HG02610 (cell line): ENCODE data around the gene SUGP2.

Source experiments
- ATAC-seq: cut with Tn5 transposase; IDR thresholded peaks from one replicate; pipeline ENCODE4 v1.9.1; 2021; ENCODE audit warnings: mild to moderate bottlenecking, moderate library complexity; ENCODE audit not compliant: unreplicated experiment

SUGP2 gene

GRCh38 chr19:19033426-19034203, at the start of gene SUGP2, which contains the start of gene ARMC6:
Gene SUGP2, minus strand, starts transcription at chr19:19033517. Its CDS starts 2,446 bp downstream, at chr19:19031071.
Gene ARMC6, plus strand, starts transcription at chr19:19033603. Its CDS starts 607 bp downstream, at chr19:19034210.
- ATAC-seq = peak; percentile 66

GRCh38 chr19:19081642-19082151, 48.4 kb upstream of the SUGP2 start:
- no peak for ATAC-seq

DNA sequence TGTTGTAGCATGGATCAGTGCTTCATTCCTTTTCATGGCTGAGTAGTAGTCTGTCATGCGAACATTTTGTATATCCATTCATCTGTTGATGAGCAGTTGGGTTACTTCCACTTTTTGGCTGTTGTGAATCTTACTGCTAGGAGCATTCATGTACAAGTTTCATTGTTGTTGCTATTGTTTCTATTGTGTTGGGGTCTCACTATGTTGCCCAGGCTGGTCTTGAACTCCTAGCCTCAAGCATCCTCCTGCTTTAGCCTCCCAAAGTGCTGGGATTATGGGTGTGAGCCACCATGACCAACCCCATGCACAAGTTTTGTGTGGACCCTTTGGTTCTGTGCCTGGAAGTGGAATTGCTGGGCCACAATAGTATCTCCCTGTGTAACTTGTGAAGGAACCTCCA, 46.3 kb upstream of the SUGP2 start:
- ATAC-seq = no peak

DNA sequence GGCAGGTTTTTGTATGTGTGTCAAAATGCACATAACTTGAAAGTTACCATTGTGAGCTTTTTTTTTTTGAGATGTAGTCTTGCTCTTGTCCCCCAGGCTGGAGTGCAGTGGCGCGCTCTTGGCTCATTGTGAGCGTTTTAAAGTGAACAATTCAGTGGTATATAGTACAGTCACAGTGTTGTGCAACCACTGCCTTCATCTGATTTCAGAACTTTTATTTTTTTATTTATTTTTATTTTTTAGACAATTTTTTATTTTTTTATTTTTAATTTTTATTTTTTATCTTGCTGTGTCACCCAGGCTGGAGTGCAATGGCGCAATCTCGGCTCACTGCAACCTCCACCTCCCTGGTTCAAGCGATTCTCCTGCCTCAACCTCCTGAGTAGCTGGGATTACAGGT, 45.5 kb upstream of the SUGP2 start:
- no peak for ATAC-seq

DNA sequence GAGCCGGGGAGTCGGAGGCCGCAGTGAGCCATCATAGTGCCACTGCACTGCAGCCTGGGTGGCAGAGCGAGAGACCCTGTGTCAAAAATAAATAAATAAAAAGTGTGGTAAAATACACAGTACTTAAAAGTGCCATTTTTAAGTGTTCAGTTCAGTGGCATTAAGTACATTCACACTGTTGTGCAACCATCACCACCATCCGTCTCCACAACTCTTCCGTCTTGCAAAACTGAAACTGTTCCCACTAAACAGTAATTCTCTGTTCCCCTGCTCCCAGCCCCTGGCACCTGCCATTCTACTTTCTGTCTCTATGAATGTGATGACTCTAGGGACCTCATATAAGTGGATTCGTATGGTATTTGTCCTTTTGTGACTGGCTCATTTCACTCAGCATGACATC, 43.8 kb upstream of the SUGP2 start:
- ATAC-seq = no peak

DNA sequence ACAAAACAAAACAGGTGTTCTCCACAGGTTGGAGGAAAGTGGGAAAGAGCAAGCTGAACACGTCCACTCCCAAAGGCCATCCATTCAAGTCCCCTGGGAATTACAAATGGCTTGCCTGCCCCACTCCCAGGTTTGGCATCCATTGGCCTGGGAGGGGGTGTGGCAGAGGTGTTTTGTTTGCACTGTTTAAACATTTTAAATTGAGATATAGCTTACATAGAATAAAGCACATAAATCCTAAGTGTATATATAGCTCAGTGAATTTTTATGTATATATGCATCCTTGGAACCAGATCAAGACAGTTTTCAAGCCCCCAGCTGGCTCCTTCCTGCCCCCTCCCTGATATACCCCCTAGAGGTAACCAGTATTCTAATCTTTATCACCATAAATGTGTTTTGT, 43.2 kb upstream of the SUGP2 start:
- no peak for ATAC-seq

DNA sequence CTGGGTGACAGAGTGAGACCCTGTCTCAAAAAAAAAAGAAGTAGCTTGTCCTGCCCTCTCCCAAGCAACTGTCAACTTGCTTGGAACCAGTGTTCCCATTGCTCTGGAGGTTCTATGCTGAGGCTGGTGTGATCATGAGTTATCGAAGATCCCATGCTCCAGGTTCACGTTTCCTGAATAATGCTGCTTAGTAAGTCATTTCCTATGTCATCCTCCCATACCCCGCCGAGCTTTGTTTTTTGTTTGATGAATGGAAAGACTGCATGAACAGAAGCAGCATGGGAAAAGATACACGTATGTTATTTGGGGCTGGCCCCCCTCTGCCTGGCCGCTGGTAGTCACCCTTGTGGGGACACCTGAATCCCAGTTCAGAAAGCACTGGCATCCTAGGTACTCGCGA, 41.8 kb upstream of the SUGP2 start:
- ATAC-seq = no peak

GRCh38 chr19:19074196-19074882, 41.0 kb upstream of the SUGP2 start:
- no peak for ATAC-seq

- ATAC-seq = no peak
Measured at GRCh38 chr19:19071897-19072296, 38.6 kb upstream of the SUGP2 start.

DNA sequence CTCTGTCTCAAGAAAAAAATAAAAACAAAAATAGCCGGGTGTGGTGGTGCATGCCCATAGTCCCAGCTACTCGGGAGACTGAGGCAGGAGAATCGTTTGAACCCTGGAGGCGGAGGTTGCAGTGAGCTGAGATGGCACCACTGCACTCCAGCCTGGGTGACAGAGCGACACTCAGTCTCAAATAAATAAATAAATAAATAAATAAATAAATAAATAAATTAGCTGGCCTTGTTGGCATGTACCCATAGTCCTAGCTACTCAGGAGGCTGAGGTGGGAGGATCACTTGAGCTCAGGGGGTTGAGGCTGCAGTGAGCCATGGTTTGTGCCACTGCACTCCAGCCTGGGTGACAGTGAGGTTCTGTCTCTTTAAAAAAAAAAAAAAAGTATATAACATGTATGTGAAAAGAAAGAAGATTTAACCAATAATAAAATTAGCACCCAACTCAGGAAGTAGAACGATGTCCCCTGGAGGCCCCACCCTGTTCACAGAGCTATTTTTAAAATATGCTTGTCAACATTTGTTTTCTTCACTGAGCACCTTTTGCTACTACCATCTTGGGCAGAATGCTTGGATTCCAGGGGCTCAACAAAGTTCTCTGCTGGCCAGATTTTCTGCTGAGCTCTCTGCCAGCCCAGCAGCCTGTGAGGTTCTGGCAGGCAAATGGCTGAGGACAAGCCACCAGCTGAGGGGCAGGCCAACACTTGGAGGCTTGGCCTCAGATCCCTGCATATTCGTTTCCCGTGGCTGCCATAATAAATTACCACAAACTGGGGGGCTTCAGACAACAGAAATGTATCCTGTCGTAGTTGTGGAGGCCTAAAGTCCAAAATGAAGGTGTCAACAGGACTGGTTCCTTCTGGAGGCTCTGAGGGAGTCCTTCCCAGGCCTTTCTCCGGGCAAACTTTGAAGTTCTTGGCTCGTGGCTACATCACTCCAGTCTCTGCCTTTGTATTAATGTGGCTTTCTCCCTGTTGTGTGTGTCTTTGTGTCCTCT, 35.6 kb upstream of the SUGP2 start:
- ATAC-seq = no peak

GRCh38 chr19:19067276-19068072, 34.2 kb upstream of the SUGP2 start:
- no peak for ATAC-seq

- no peak for ATAC-seq
Measured at GRCh38 chr19:19064811-19065745, 31.8 kb upstream of the SUGP2 start.

GRCh38 chr19:19064098-19064722, 30.9 kb upstream of the SUGP2 start:
- no peak for ATAC-seq

- ATAC-seq = peak; percentile 94
Measured at GRCh38 chr19:19063183-19064097, 30.1 kb upstream of the SUGP2 start, which contains the start of gene SLC25A42. Gene SLC25A42, plus strand, starts transcription at chr19:19063994. Its CDS starts 32,131 bp downstream, at chr19:19096125.

DNA sequence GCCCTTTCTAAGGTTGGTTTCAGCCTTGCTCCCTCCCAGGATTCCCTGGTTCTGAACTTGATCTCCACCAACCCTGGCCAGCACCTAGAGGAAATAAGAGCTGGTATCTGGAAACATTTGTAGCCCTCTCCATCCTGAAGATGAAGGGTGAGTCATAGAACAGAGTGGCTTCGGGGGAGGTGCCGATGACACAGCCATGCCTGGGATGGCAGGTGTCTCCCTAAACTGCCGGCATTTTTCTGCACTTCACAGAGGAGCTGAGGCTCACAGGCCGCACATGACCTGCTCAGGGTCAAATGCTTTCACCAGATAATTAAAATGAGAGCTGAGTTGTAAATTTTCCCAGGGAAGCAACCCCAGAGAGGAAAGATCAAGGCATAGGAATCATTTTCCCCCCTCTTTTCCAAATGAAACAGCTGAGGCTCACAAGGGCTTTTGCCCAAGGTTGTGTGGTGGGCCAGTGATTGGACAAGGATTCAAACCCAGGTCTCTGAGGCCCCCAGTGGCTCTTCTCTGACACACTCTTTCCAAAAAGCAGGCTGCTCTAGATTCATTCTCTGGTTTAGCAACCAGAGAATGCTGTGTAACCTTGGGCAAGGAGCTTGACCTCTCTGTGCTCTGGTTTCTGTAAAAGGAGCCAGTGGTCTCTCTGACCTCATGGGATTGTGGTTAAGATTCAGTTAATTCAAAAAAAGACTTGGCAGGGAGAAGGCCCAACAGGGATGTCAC, 29.3 kb upstream of the SUGP2 start:
- ATAC-seq = no peak

DNA sequence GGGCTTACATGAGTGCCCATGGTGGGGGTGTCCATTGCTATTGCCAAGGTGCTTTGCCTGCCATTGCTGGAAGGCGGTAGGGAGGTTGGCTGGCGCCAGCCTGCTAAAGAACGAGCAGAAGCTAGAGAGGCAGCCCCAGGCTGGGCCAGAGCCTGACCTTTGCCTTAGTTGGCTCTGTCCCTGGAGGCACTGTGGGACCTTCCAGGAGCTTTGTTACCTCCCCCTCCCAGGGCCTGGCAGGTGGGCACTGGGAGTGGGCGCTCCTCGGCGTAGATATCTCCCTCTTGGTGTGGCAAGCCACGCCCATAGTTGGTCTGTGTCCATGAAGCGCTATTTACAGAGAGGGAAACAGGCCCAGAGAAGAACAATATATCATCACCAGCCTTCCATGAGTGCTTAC, 28.2 kb upstream of the SUGP2 start:
- no peak for ATAC-seq
